PFSK-1 (cell line): Measurements from ENCODE around the gene SMIM7.

Source experiments
- FOXP2 ChIP-seq: optimal IDR thresholded peaks from 2 replicates; pipeline ENCODE3; 2011; ENCODE audit warnings: borderline replicate concordance, control low read depth, inconsistent platforms; ENCODE audit not compliant: insufficient read depth; ENCODE audit errors: extremely low read length, extremely low read depth
- POLR2AphosphoS5 ChIP-seq: IDR thresholded peaks from 2 replicates; pipeline ENCODE4 v1.6.1; 2012; ENCODE audit warnings: low read depth, mild to moderate bottlenecking, control low read depth, low read length, moderate library complexity
- REST ChIP-seq, 2 experiments: IDR thresholded peaks; 2 replicates each; pipeline versions ENCODE4 v1.6.1 to v1.8.0; 2011 to 2012; ENCODE audit warnings: low read depth in 2 of 2, low read length in 2 of 2, control low read depth in 1 of 2, inconsistent platforms in 1 of 2, mild to moderate bottlenecking in 1 of 2, moderate library complexity in 1 of 2; ENCODE audit not compliant: insufficient read depth in 1 of 2
- SIN3A ChIP-seq: IDR thresholded peaks from 2 replicates; pipeline ENCODE4 v1.6.1; 2012; ENCODE audit warnings: mild to moderate bottlenecking, low read length, moderate library complexity, borderline replicate concordance; ENCODE audit not compliant: insufficient read depth
- TAF1 ChIP-seq: IDR thresholded peaks from 2 replicates; pipeline ENCODE4 v1.6.1; 2012; ENCODE audit warnings: low read length, control low read depth, borderline replicate concordance; ENCODE audit not compliant: insufficient read depth

Gene SMIM7

DNA sequence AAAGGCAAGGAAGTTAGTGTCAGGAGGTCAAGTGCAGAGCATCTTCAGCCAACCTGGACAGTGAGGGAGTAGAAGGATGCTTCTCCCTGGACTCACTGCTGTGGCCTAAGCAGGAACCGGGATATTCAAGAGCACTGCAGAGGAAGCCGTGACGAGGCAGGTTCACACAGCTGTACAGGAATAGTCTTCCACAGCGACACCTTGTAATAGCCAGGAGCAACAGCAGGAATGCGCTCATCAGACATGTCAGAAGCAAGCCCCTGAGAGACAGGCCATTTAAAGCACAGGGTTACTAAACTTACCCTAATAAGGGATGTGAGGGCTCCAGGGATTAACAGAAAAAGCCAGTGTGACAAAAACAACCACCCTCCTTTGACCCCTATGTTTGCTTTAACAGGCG lies 28.5 kb downstream of the SMIM7 start:
- TF ChIP-seq REST (IDR thresholded peaks at IDR 0.05; ENCODE audit: insufficient read depth in 1 of 2, low read depth in 2 of 2, low read length in 2 of 2) = no peak
- TF ChIP-seq POLR2AphosphoS5 = no peak
- no peak for TF ChIP-seq SIN3A
- TF ChIP-seq TAF1 = no peak
- no peak for TF ChIP-seq FOXP2

GRCh38 chr19:16628984-16629691 lies 30.8 kb downstream of the SMIM7 start:
- TF ChIP-seq FOXP2 = no peak
- TF ChIP-seq POLR2AphosphoS5 = 0 out of 2 replicates have a peak, but pooled peaks have one; percentile 46
- peak; percentile 96 for TF ChIP-seq SIN3A

DNA sequence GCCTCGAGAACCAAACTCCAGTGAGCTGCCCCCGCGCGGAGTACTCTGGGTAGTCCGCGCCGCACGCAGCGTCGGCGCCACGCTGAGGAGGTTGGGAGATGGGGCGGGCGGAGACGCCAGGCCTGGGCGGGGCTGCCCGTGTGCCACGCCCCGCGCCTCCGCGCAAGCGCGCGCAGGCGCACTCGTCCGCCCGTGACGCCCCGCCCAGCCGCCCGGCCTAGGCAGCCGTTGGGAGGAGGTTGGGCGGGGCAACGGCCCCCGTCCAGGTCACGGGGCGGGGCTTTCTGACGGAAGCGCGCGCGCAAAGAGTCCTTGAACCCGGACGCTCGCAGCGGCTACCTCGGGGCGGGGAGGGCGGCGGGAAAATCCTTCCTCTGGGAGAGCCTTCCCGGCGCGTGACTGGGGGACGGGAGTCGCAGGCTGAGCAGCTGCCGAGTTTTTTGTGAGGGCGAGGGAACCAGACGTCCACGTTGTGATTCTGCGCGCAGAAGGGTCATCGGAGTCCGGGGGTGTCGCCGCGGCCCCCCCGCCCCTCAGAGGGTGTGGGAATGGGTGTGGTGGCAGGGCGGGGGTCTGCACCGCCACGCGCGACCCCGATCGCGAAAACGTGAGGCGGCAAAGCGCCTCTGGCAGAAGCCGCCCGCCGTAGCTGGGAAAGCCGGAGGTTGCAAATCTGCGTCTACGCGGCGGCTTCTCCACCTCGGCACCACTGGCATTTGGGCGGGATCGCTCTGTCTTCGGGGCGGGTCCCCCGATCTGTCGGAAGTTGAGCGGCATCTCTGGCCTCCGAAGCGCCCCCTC lies 31.6 kb downstream of the SMIM7 start, which contains the start of gene MED26:
Gene MED26, minus strand, starts transcription at position 22 of the 801 bp plus-strand sequence. CDS start 261 bp downstream, outside the sequence.
- TF ChIP-seq FOXP2 (peak; percentile 69), REST (IDR thresholded peaks at IDR 0.05; ENCODE audit: insufficient read depth in 1 of 2, low read depth in 2 of 2, low read length in 2 of 2) (no peak), TAF1 (peak; percentile 90), SIN3A (no peak; the same call in 1 of the 2 replicates), POLR2AphosphoS5 (peak; percentile 83)

DNA sequence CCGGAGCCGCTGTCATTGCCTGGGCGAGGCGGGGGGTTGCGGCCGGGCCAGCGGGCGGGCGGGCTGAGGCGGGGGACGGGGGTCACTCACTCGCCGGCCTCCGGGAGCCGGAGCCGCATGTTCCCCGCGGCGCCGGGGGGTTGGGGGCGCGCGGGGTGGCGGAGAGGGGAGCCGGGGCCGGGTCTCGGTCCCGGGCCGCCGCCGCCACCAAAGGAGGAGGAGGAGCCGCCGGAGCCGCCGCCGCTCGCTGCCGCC lies 32.1 kb downstream of the SMIM7 start:
- TF ChIP-seq REST (IDR thresholded peaks at IDR 0.05; ENCODE audit: insufficient read depth in 1 of 2, low read depth in 2 of 2, low read length in 2 of 2) = no peak

DNA sequence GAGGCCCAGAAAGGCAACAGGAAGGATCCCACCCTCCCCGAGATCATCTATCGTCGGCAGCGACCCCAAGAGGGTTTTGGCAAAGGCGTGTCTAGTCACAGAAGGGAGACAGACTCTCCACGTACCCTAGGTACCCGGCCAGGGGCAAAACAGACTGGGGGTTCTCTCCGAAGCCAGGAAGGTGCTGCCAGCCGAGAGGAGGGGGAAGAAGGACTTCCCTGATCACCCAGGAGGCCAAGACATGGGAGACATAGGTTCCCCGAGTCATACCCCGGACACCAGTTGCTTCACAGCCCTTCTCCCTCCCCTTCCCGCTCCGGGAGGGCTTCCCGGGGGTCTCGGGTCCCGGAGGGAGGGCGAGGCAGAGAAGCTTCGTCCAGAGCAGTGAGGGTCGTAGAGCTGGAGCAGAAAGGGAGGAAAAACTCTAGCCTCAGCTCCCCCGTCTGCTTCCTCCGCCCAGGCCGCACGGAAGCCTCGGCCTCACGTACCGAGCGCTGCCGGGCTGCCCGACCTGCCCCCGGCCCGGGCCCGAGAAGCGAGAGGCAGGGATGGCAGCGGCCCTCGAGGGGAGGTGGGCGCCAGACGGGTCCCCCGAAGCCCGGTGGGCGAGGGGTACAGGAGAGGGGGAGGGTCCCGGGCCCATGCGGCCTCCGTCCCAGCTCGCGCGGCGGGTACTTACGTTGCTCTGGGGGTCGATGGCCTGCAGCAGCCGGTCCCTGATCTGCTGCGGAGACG lies 32.6 kb downstream of the SMIM7 start:
- TF ChIP-seq FOXP2 (no peak), TAF1 (no peak), SIN3A (no peak), POLR2AphosphoS5 (no peak), REST (IDR thresholded peaks at IDR 0.05; ENCODE audit: insufficient read depth in 1 of 2, low read depth in 2 of 2, low read length in 2 of 2) (no peak)
